Subcutaneous abdominal adipose tissue (tissue), 5 donors: Measurements from ENCODE around the gene SYNE2.
"Not testable (repeated sequence)": the region's sequence is repeated elsewhere in the genome, so short reads cannot be mapped to it uniquely, and the experiment has no call there.

Source experiments
- H3K27ac ChIP-seq: one replicate; pipeline ENCODE4 v1.7.0; 2013; ENCODE audit warnings: low read depth, mild to moderate bottlenecking, inconsistent platforms, low read length, moderate library complexity
- H3K27me3 ChIP-seq, 5 donors: one replicate each; pipeline ENCODE4 v1.7.0; 2013; ENCODE audit warnings: low read length in 5 of 5, inconsistent platforms in 1 of 5; ENCODE audit not compliant: control insufficient read depth in 5 of 5, insufficient read depth in 4 of 5
- H3K36me3 ChIP-seq, 5 donors: one replicate each; pipeline ENCODE4 v1.7.0; 2013; ENCODE audit warnings: low read length in 5 of 5; ENCODE audit not compliant: control insufficient read depth in 5 of 5, insufficient read depth in 5 of 5
- H3K4me1 ChIP-seq, 5 donors: one replicate each; pipeline ENCODE4 v1.7.0; 2013; ENCODE audit warnings: low read length in 5 of 5, mild to moderate bottlenecking in 3 of 5, moderate library complexity in 1 of 5; ENCODE audit not compliant: control insufficient read depth in 5 of 5, insufficient read depth in 5 of 5
- H3K4me3 ChIP-seq, 5 donors: one replicate each; pipeline ENCODE4 v1.7.0; 2013; ENCODE audit warnings: low read length in 5 of 5, low read depth in 1 of 5
- H3K9ac ChIP-seq, 5 donors: one replicate each; pipeline ENCODE4 v1.7.0; 2013; ENCODE audit warnings: low read length in 5 of 5, mild to moderate bottlenecking in 4 of 5, moderate library complexity in 3 of 5
- H3K9me3 ChIP-seq, 5 donors: one replicate each; pipeline ENCODE4 v1.7.0; 2013; ENCODE audit warnings: low read length in 5 of 5; ENCODE audit not compliant: control insufficient read depth in 5 of 5
- donor health status: healthy.
- donor health status: healthy.
- donor health status: healthy.
- donor health status: healthy.
- donor health status: healthy.

SYNE2 gene

GRCh38 chr14:64170181-64170580, 317.4 kb downstream of the SYNE2 start:
- no peak overlapping the region for H3K4me3 ChIP-seq
- no peak overlapping the region for H3K9ac ChIP-seq
- H3K36me3 ChIP-seq: peaks cover 4 to 76% (median 58%) of the 10 kb centered on the region in 5 donors
- H3K4me1 ChIP-seq: no peaks in the 10 kb centered on the region
- H3K9me3 ChIP-seq: no peaks in the 10 kb centered on the region
- H3K27me3 ChIP-seq: no peaks in the 10 kb centered on the region
- no peak overlapping the region for H3K27ac ChIP-seq

DNA sequence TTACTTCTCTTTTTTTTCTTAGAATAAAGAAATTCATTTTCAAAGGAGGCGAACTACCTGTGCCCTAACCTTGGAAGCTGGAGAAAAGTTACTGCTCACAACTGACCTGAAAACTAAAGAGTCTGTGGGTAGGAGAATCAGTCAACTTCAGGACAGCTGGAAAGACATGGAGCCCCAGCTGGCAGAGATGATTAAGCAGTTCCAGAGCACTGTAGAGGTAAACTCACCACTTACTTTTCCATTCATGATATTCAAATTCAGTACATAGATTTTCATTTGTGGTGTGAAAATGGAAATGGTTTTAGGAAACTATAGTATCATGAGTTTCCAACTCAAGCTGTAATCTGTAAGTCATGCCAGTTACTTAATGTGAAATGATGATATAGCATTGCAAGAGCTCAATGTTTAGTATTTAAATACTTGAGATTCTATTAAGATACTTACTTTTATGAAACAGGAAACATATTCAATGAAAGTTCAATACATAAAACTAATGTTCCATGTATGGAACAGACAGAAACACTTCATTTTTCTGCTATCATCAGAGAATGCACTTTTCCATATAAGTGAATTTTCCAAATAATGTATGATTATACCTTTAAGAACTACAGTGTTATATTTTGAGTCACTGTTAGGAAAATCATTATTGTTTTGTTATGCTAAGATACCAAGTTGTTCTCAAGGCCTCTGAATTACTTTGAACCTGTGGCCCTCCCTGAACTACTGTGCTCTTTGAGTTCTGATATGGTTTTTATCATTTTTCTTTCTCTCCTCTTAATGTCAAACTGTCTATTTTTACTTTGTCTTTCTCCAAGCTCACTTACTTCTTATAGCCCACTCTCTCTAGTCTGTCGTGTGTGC, 322.3 kb downstream of the SYNE2 start:
- Histone ChIP-seq H3K4me1 (no peaks in the 10 kb centered on the region), H3K9me3 (no peaks in the 10 kb centered on the region), H3K4me3 (no peak overlapping the region), H3K27ac (no peak overlapping the region), H3K9ac (no peak overlapping the region), H3K27me3 (no peaks in the 10 kb centered on the region), H3K36me3 (peaks cover 11 to 55% (median 34%) of the 10 kb centered on the region in 5 donors)

DNA sequence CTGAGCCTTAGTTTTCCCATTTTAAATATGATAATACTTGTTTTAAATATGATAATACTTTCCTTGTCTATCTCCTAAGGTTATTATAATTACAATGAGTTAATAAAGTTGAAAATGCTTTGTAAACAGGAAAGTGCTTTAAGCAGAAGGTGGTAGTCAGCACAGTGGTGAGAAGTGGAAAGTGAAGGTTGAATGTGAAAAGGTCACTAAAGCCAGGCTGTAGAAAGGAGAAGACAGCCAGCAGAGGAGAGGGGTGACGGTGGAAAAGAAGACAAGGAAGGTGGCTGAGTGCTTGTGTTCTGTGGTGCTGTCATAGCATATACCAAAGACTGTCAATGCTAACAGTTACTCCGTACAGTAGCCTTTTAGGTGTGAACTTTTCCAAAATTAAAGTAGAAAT, 323.5 kb downstream of the SYNE2 start:
- no peaks in the 10 kb centered on the region for H3K4me1 ChIP-seq
- no peaks in the 10 kb centered on the region for H3K9me3 ChIP-seq
- H3K27ac ChIP-seq: no peak overlapping the region
- no peaks in the 10 kb centered on the region for H3K27me3 ChIP-seq
- H3K36me3 ChIP-seq: peaks cover 11 to 46% (median 27%) of the 10 kb centered on the region in 5 donors
- H3K9ac ChIP-seq: no peak overlapping the region
- no peak overlapping the region for H3K4me3 ChIP-seq

- Histone ChIP-seq H3K36me3 (peaks cover 11 to 28% (median 14%) of the 10 kb centered on the region in 5 donors), H3K4me1 (no peaks in the 10 kb centered on the region), H3K27ac (no peak overlapping the region), H3K9ac (no peak overlapping the region), H3K9me3 (no peaks in the 10 kb centered on the region), H3K27me3 (no peaks in the 10 kb centered on the region), H3K4me3 (no peak overlapping the region)
Observed at GRCh38 chr14:64178814-64179213, 326.0 kb downstream of the SYNE2 start.

DNA sequence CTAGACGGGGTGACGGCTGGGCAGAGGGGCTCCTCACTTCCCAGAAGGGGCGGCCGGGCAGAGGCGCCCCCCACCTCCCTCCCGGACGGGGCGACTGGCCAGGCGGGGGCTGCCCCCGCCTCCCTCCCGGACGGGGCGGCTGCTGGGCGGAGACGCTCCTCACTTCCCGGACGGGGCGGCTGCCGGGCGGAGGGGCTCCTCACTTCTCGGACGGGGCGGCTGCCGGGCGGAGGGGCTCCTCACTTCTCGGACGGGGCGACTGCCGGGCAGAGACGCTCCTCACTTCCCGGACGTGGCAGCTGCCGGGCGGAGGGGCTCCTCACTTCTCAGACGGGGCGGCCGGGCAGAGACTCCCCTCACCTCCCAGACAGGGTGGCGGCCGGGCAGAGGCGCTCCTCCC, 330.1 kb downstream of the SYNE2 start:
- H3K4me3 ChIP-seq, H3K27me3 ChIP-seq, H3K4me1 ChIP-seq, H3K27ac ChIP-seq, H3K9me3 ChIP-seq, H3K9ac ChIP-seq: not testable (repeated sequence)
- H3K36me3 ChIP-seq: peaks cover 0 to 18% (median 16%) of the 10 kb centered on the region in 5 donors

DNA sequence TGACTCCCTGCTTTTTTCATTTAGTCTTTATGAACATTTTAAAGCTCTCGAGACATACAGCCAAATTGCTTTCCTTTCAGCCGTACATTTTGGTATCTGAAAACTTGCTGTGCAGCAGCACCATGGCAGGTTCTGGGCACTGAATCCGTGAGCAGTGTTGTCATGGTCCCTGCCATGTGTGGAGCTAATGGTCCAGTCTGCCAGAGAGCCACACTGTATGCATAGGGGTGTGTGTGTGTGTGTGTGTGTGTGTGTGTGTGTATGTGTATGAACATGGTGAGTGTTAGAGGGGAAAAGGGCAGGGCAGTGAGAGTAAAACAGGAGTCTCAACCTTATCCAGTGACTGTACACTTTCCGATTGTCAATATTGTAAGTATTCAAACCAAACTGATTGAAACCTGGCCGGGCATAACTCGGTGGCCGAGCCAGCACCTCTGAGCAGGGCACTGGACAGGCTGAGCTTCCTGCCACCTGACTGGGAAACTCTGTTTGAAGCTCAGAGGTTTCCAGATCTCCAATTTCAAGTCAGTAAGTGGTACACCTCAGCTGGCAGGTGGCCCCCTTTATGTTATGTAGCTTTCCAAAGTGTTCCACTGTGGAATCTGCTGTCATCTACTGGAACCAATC, 331.4 kb downstream of the SYNE2 start:
- no peaks in the 10 kb centered on the region for H3K4me1 ChIP-seq
- no peak overlapping the region for H3K4me3 ChIP-seq
- H3K36me3 ChIP-seq: peaks cover 0 to 19% (median 16%) of the 10 kb centered on the region in 5 donors
- H3K9me3 ChIP-seq: no peaks in the 10 kb centered on the region
- H3K27me3 ChIP-seq: no peaks in the 10 kb centered on the region
- no peak overlapping the region for H3K27ac ChIP-seq
- H3K9ac ChIP-seq: no peak overlapping the region

DNA sequence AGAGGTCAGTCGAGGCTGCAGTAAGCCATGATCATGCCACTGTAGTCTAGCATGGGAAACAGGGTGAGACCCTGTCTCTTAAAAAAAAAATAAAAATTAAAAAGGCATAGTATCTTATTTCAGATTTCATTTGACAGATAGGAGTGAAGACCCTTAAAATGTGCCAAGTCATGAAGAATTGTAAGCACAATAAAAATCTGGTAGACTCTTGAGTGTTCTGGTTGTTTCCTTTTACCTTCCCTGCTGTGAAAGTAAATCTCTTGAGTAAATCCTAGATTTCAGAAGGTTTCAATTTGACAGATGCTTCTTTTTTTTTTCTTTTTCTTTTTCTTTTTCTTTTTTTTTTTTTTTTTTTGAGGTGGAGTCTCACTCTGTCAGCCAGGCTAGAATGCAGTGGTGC, 332.4 kb downstream of the SYNE2 start:
- Histone ChIP-seq H3K36me3 (peaks cover 0 to 25% (median 21%) of the 10 kb centered on the region in 5 donors), H3K27ac (no peak overlapping the region)

DNA sequence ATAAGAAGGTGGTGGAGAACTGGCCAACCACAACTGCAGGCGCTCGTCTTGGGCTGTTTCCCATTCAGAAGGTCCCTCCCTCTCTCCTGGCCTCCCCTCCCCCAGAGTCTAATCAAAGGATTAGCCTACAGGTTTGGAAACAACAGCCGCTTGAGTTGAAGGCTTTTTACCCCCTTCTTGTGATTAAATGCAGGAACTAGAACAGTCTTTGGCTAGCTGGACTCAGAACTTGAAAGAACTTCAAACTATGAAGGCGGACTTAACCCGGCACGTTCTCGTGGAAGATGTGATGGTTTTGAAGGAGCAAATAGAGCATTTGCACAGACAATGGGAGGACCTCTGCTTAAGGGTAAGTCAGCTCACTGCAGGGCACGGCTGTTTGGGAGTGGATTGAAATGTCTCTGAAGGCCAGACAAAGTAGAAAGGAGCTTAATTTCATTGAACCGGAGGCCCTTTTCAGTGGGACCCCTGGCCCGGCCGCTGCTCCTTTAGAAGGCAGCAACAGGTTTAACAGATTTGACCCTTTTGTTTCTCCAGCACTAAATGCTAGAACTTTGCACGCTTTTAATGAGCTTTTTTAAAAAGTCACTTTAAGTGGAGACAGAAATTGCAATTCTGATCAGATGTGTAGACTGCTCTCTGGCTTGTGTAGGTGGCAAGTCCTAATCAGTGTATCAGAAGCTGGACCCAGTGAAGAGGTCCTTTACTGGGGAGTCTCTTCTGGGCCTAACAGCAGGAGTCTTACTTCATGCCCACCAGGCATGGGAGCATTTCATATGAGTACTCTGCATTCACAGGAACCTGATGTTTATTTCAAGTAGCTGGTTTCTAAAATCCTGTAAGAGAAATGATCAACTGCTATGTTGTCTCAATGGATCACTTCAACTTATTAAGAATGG, 333.7 kb downstream of the SYNE2 start:
- H3K36me3 ChIP-seq: peaks cover 0 to 35% (median 27%) of the 10 kb centered on the region in 5 donors
- H3K9me3 ChIP-seq: no peaks in the 10 kb centered on the region
- no peaks in the 10 kb centered on the region for H3K27me3 ChIP-seq
- no peak overlapping the region for H3K4me3 ChIP-seq
- H3K4me1 ChIP-seq: no peaks in the 10 kb centered on the region
- no peak overlapping the region for H3K27ac ChIP-seq
- no peak overlapping the region for H3K9ac ChIP-seq

More for the DNA sequence above, 332.4 kb downstream of the SYNE2 start:
- Histone ChIP-seq H3K4me1 (no peaks in the 10 kb centered on the region), H3K9ac (no peak overlapping the region), H3K9me3 (no peaks in the 10 kb centered on the region), H3K4me3 (no peak overlapping the region), H3K27me3 (no peaks in the 10 kb centered on the region)

DNA sequence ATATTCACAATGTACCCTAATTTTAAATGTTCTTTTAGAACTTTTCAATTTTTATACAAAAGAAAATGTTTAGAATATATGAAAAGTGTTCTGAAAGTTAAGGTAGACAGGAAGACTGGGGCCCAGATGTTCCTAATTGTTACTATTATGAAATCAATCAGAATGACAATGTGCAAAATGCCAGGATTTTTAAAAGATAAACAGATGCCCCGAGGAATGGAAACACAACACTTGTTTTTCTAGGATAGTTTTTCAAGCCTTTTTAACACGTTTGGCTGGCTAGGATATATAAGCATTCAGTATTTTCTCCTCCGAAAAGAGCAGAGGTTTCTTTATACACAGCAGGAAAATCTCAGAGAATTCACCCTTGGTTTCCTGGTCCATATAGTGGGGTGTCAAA, 334.5 kb downstream of the SYNE2 start:
- Histone ChIP-seq H3K27me3 (no peaks in the 10 kb centered on the region), H3K27ac (no peak overlapping the region), H3K36me3 (peaks cover 0 to 38% (median 27%) of the 10 kb centered on the region in 5 donors), H3K4me1 (no peaks in the 10 kb centered on the region), H3K9me3 (no peaks in the 10 kb centered on the region), H3K4me3 (no peak overlapping the region), H3K9ac (no peak overlapping the region)
